GM19395 (cell line): ENCODE measurements around the gene IQCE.

ENCODE experiments used
- ATAC-seq: cut with Tn5 transposase; IDR thresholded peaks from one replicate; pipeline ENCODE4 v1.9.1; 2021; ENCODE audit warnings: mild to moderate bottlenecking, moderate library complexity; ENCODE audit not compliant: unreplicated experiment

IQCE gene

GRCh38 chr7:2660359-2661095, 101.7 kb downstream of the IQCE start:
- no peak for ATAC-seq

- no peak for ATAC-seq
Measured at GRCh38 chr7:2661096-2661449, 102.3 kb downstream of the IQCE start.

- no peak for ATAC-seq
Measured at GRCh38 chr7:2661602-2662272, 103.0 kb downstream of the IQCE start.

- no peak for ATAC-seq
Measured at GRCh38 chr7:2662273-2663120, 103.7 kb downstream of the IQCE start.

- no peak for ATAC-seq
Measured at GRCh38 chr7:2663121-2663886, 104.5 kb downstream of the IQCE start.

- ATAC-seq = no peak
Measured at GRCh38 chr7:2663960-2664359, 105.2 kb downstream of the IQCE start.
